ENCODE data around the gene HS3ST2. TPM values are rescaled to one million over a fixed set of nuclear protein-coding genes. Genes with fewer than 3 reads are reported as not detected.
"Not testable (repeated sequence)": the region's sequence is repeated elsewhere in the genome, so short reads cannot be mapped to it uniquely, and the experiment has no call there.

HS3ST2 gene
- total RNA-seq, 6 experiments from 2014 or later: not detected

- Mint-ChIP-seq H3K4me1 (ENCODE audit: low read depth) (peaks cover 6% of the 10 kb centered on the region; the same call in 1 of the 2 replicates), H3K4me3 (peak overlapping the region; percentile 39), H3K9me3 (no peaks in the 10 kb centered on the region), H3K27ac (no peak overlapping the region), H3K27me3 (ENCODE audit: insufficient read depth) (peaks cover 15% of the 10 kb centered on the region), H3K36me3 (ENCODE audit: low read depth) (no peaks in the 10 kb centered on the region)
- peak; percentile 81 for TF ChIP-seq CTCF (IDR thresholded peaks at IDR 0.05)
- peak; percentile 34 for DNase-seq
Measured at GRCh38 chr16:22813223-22813947, 577 bp upstream of the HS3ST2 start.

- no peak for TF ChIP-seq CTCF (IDR thresholded peaks at IDR 0.05)
- DNase-seq: no peak
- Mint-ChIP-seq H3K27me3 (ENCODE audit: insufficient read depth) (peaks cover 15% of the 10 kb centered on the region), H3K4me1 (ENCODE audit: low read depth) (peaks cover 6% of the 10 kb centered on the region; the same call in 1 of the 2 replicates), H3K9me3 (no peaks in the 10 kb centered on the region), H3K4me3 (no peak overlapping the region), H3K36me3 (ENCODE audit: low read depth) (no peaks in the 10 kb centered on the region), H3K27ac (no peak overlapping the region)
Measured at GRCh38 chr16:22814711-22815105, 746 bp downstream of the HS3ST2 start.

GRCh38 chr16:22815863-22816262 lies 1.9 kb downstream of the HS3ST2 start:
- Mint-ChIP-seq H3K9me3 (no peaks in the 10 kb centered on the region), H3K4me1 (ENCODE audit: low read depth) (peaks cover 6% of the 10 kb centered on the region; the same call in 1 of the 2 replicates), H3K27me3 (ENCODE audit: insufficient read depth) (peaks cover 21% of the 10 kb centered on the region), H3K27ac (no peak overlapping the region), H3K4me3 (no peak overlapping the region), H3K36me3 (ENCODE audit: low read depth) (no peaks in the 10 kb centered on the region)
- no peak for TF ChIP-seq CTCF (IDR thresholded peaks at IDR 0.05)
- no peak for DNase-seq

GRCh38 chr16:22816475-22816874 lies 2.5 kb downstream of the HS3ST2 start:
- Mint-ChIP-seq H3K9me3 (no peaks in the 10 kb centered on the region), H3K4me1 (ENCODE audit: low read depth) (peaks cover 6% of the 10 kb centered on the region; the same call in 1 of the 2 replicates), H3K4me3 (no peak overlapping the region), H3K27ac (no peak overlapping the region), H3K36me3 (ENCODE audit: low read depth) (no peaks in the 10 kb centered on the region), H3K27me3 (ENCODE audit: insufficient read depth) (peaks cover 21% of the 10 kb centered on the region)
- no peak for DNase-seq
- TF ChIP-seq CTCF (IDR thresholded peaks at IDR 0.05): no peak

GRCh38 chr16:22818736-22819135 lies 4.8 kb downstream of the HS3ST2 start:
- not testable (repeated sequence) for H3K36me3 Mint-ChIP-seq (ENCODE audit: low read depth); H3K9me3 Mint-ChIP-seq; H3K4me1 Mint-ChIP-seq (ENCODE audit: low read depth); H3K4me3 Mint-ChIP-seq; H3K27ac Mint-ChIP-seq; DNase-seq
- H3K27me3 Mint-ChIP-seq (ENCODE audit: insufficient read depth): peaks cover 22% of the 10 kb centered on the region

- no peak for TF ChIP-seq CTCF (IDR thresholded peaks at IDR 0.05)
- Mint-ChIP-seq H3K4me3 (no peak overlapping the region), H3K4me1 (ENCODE audit: low read depth) (no peaks in the 10 kb centered on the region), H3K36me3 (ENCODE audit: low read depth) (no peaks in the 10 kb centered on the region), H3K9me3 (no peaks in the 10 kb centered on the region), H3K27ac (no peak overlapping the region), H3K27me3 (ENCODE audit: insufficient read depth) (peaks cover 7% of the 10 kb centered on the region)
- DNase-seq: no peak
Measured at GRCh38 chr16:22838681-22839080, 24.7 kb downstream of the HS3ST2 start.

- not testable (repeated sequence) for H3K9me3 Mint-ChIP-seq; H3K4me3 Mint-ChIP-seq; H3K36me3 Mint-ChIP-seq (ENCODE audit: low read depth); H3K27ac Mint-ChIP-seq; DNase-seq; H3K27me3 Mint-ChIP-seq (ENCODE audit: insufficient read depth); H3K4me1 Mint-ChIP-seq (ENCODE audit: low read depth)
Measured at GRCh38 chr16:22842031-22842430, 28.1 kb downstream of the HS3ST2 start.
